ENCODE data around the gene KLHDC8A. TPM values are rescaled to one million over a fixed set of nuclear protein-coding genes. Genes with fewer than 3 reads are reported as not detected.

KLHDC8A gene
- total and polyA plus RNA-seq, 4 donors = 9.9 to 56.8 (median 31.0) TPM

DNA sequence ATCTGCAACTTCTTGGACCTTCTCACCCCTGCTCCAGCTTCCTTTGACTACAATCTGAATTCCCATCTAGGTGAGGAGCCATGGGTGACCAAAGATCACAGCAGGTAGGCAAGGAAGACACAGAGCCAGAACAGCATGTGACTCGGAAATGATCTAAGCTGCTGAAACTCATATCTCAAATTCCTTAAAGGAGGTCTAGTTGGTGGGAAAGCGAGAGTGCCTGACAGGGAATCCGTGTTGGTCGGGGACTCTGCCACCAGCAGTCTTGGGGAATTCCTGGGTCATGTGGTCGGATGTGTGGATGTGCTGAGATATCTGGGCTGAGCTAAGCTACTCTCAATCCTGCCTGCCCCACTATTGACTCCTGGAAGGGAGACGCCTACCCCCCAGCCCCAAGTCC is 31.9 kb downstream of the KLHDC8A start:
- Histone ChIP-seq H3K27ac (ENCODE audit: low read depth, low read length) (no peak overlapping the region), H3K36me3 (ENCODE audit: control insufficient read depth, insufficient read depth, low read length) (no peaks in the 10 kb centered on the region), H3K4me3 (ENCODE audit: low read depth, low read length) (no peak overlapping the region), H3K27me3 (ENCODE audit: control insufficient read depth, insufficient read depth, low read length) (no peaks in the 10 kb centered on the region), H3K4me1 (ENCODE audit: control insufficient read depth, insufficient read depth, low read length) (peaks cover 12% of the 10 kb centered on the region), H3K9me3 (ENCODE audit: control insufficient read depth, insufficient read depth, low read length) (no peaks in the 10 kb centered on the region)
- no CpG with 5 or more reads among the region's 6 CpGs for WGBS (ENCODE audit: insufficient coverage)
- no peak for DNase-seq (ENCODE audit: low read depth in 4 of 6, low spot score in 6 of 6)

DNA sequence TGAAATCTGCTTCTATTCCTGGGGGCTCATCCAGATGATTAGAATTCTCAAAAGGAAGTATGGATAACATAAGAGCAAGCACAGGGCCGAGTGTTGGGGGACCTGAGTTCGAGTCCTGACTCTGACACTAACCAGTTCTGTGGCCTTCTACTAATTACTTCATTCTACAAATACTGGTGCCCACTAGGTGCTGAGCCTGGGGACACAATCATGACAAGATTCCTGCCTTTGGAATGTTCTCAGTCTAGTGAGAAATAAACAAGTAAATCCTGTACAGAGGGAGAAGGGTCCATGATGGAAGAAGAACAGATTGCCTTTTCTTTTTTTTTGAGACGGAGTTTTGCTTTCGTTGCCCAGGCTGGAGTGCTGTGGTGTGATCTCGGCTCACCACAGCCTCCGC is 32.9 kb downstream of the KLHDC8A start:
- H3K27me3 ChIP-seq (ENCODE audit: control insufficient read depth, insufficient read depth, low read length) = no peaks in the 10 kb centered on the region
- H3K9me3 ChIP-seq (ENCODE audit: control insufficient read depth, insufficient read depth, low read length) = no peaks in the 10 kb centered on the region
- WGBS (ENCODE audit: insufficient coverage) = no CpG with 5 or more reads among the region's 6 CpGs
- H3K4me1 ChIP-seq (ENCODE audit: control insufficient read depth, insufficient read depth, low read length) = peaks cover 18% of the 10 kb centered on the region
- DNase-seq (ENCODE audit: low read depth in 4 of 6, low spot score in 6 of 6) = no peak
- H3K27ac ChIP-seq (ENCODE audit: low read depth, low read length) = no peak overlapping the region
- no peaks in the 10 kb centered on the region for H3K36me3 ChIP-seq (ENCODE audit: control insufficient read depth, insufficient read depth, low read length)
- no peak overlapping the region for H3K4me3 ChIP-seq (ENCODE audit: low read depth, low read length)

DNA sequence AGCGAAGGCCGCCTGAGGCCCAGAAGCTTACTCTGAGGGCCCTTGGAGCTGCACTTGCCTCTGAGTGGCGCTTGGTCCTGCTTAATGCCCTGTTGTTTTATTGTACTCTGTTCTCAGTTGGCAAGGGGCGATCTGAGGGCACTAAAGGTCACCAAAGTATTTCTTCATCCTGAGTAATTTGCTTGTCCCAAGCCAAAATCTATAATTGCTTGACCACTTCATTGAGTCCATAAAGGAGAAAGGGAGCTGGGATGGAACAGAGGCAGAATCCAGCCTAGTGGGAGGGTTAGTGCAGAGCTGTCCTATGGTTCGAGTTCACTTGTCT is 34.8 kb downstream of the KLHDC8A start:
- WGBS (ENCODE audit: insufficient coverage) = 4% methylated on average over 3 of the region's 5 CpGs
- DNase-seq (ENCODE audit: low read depth in 4 of 6, low spot score in 6 of 6) = no peak
- Histone ChIP-seq H3K36me3 (ENCODE audit: control insufficient read depth, insufficient read depth, low read length) (no peaks in the 10 kb centered on the region), H3K9me3 (ENCODE audit: control insufficient read depth, insufficient read depth, low read length) (no peaks in the 10 kb centered on the region), H3K27ac (ENCODE audit: low read depth, low read length) (peak overlapping the region; percentile 72), H3K27me3 (ENCODE audit: control insufficient read depth, insufficient read depth, low read length) (no peaks in the 10 kb centered on the region), H3K4me1 (ENCODE audit: control insufficient read depth, insufficient read depth, low read length) (peaks cover 31% of the 10 kb centered on the region), H3K4me3 (ENCODE audit: low read depth, low read length) (peak overlapping the region; percentile 93)

DNA sequence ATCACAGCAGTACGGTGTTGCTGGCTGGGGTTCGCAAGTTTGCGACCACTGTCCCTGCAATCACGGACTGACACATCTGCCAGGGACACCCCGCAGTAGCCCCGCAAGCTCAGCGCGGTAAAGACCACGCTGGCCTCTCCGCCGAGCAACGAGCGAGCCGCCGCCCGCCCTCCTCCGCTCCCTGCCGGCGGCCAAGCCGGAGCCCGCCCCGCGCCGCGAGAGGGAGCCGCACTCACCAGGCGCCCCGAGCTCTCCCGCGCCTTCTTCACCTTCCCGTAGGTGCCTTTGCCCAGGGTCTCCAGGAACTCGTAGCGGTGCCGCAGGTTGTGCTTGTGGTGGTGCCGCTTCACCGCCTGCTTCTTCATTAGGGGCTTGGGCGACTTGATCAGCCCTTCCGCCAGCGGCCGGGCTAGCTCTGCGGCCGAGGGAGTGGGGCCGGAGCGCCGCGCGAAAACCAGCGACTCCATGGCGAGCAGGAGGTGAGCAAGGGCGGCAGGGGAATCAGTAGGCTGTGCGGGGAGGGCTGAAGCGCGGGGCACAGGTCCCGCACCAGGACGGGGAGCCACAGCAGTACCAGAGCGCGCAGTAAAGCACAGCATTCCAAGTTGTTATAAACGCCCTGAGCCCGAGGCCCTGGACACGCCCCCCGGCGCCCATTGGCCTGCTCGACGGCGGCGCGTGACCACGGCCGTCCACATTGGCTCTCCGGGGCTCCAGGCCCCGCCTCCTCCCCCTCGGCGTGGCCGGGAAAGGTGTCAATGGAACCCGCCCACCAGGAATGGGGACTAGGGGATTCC is 35.4 kb downstream of the KLHDC8A start, which contains the start of gene NUAK2:
NUAK2 (minus strand) TSS at position 584 of the 797 bp plus-strand sequence; CDS start at position 467, 117 bp downstream.
- H3K36me3 ChIP-seq (ENCODE audit: control insufficient read depth, insufficient read depth, low read length) = no peaks in the 10 kb centered on the region
- peak within 1 kb of the TSS; percentile 93 for H3K4me3 ChIP-seq (ENCODE audit: low read depth, low read length)
- H3K27me3 ChIP-seq (ENCODE audit: control insufficient read depth, insufficient read depth, low read length) = no peaks in the 10 kb centered on the region
- peak in 5 of 6 donors; percentile 74 to 97 (median 84) for DNase-seq (ENCODE audit: low read depth in 4 of 6, low spot score in 6 of 6)
- no peaks in the 10 kb centered on the region for H3K9me3 ChIP-seq (ENCODE audit: control insufficient read depth, insufficient read depth, low read length)
- peaks cover 33% of the 10 kb centered on the region for H3K4me1 ChIP-seq (ENCODE audit: control insufficient read depth, insufficient read depth, low read length)
- WGBS (ENCODE audit: insufficient coverage) = under 1% methylated on average over 74 of the region's 75 CpGs
- peak within 1 kb of the TSS; percentile 72 for H3K27ac ChIP-seq (ENCODE audit: low read depth, low read length)

DNA sequence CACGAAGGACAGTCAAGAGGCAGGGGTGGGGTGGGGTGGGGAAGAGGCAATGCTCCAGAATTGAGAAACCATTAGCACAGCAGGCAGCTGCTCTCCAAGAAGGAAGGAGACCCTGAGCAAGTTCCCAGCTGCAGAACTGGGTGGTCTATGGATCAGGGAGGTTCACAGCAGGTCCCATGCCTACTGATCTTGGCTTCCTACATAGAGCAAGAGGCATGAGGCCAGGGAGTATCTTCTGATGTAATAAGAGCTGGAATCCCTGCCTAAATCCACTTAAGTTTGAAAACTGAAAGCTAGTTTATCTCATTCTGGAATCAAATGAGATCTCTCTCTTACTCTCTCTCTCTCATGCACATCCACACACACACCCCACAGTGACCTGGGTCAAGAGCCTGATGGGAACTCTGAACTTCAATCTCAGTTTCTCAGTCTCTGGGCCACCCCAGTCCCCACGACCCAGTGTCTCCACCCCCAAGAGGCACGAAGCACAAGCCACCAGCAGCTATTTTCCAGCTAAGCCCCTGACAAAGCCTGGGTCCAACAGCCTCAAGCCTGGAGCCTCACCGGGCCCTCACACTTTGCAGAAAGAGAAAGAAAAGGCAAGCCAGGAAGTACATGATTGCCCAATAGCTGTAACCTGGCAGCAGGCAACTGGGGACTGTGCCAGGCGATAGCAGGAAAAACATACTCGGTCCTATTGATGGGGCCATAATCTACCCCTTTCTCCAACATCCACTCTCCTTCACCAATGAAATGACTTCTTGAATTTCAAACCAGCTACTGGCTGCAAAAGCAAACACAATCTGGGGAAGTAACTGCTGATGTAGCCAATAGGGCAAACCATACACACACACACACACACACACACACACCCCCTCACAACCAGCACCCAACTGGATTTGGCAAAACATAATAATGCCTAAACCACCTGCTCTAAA is 37.4 kb downstream of the KLHDC8A start:
- WGBS (ENCODE audit: insufficient coverage) = 30% methylated on average over 5 of the region's 6 CpGs
- Histone ChIP-seq H3K27me3 (ENCODE audit: control insufficient read depth, insufficient read depth, low read length) (no peaks in the 10 kb centered on the region), H3K36me3 (ENCODE audit: control insufficient read depth, insufficient read depth, low read length) (no peaks in the 10 kb centered on the region), H3K27ac (ENCODE audit: low read depth, low read length) (no peak overlapping the region), H3K9me3 (ENCODE audit: control insufficient read depth, insufficient read depth, low read length) (no peaks in the 10 kb centered on the region), H3K4me3 (ENCODE audit: low read depth, low read length) (no peak overlapping the region), H3K4me1 (ENCODE audit: control insufficient read depth, insufficient read depth, low read length) (peaks cover 30% of the 10 kb centered on the region)
- DNase-seq (ENCODE audit: low read depth in 4 of 6, low spot score in 6 of 6) = peak in 2 of 6 donors; percentile 44 to 46

DNA sequence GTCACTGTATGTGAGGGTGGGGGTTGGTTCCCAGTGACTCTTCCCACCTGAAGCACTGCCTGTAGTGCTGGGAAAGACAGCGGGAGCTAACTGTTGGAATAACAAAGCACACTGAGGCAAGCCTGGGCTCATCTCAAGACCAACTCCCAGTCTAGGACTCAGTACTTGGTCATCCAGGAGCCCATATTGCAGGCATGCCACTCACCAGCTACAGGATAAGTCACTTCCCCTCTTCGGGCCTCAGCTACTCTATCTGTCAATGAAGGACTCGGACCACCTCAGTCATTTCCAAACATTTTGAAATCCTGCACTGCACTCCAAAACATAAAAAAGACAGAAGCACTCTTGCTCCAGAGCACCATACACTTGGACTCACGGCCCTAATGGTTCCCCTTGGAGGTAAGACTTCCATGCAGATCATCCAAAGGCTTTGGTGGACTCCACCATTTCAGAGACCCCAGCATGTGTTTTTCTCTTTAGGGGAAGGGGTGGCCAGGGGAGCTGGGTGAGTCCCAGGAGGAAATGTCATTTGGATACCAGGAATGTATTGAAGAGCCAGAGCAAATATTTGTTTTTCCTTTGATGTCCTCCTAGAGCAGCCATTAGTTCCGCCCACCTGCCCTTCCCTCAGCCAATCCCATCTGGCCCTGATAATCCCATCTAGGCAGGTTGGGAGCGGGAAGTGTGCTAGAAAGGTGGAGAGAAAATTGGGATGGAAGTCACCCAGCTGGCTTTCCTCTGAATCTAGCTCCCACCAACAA is 38.3 kb downstream of the KLHDC8A start:
- no peaks in the 10 kb centered on the region for H3K36me3 ChIP-seq (ENCODE audit: control insufficient read depth, insufficient read depth, low read length)
- no peak overlapping the region for H3K4me3 ChIP-seq (ENCODE audit: low read depth, low read length)
- H3K4me1 ChIP-seq (ENCODE audit: control insufficient read depth, insufficient read depth, low read length) = peaks cover 39% of the 10 kb centered on the region
- H3K27ac ChIP-seq (ENCODE audit: low read depth, low read length) = no peak overlapping the region
- WGBS (ENCODE audit: insufficient coverage) = 76% methylated on average over 5 of the region's 6 CpGs
- no peaks in the 10 kb centered on the region for H3K9me3 ChIP-seq (ENCODE audit: control insufficient read depth, insufficient read depth, low read length)
- no peaks in the 10 kb centered on the region for H3K27me3 ChIP-seq (ENCODE audit: control insufficient read depth, insufficient read depth, low read length)
- DNase-seq (ENCODE audit: low read depth in 4 of 6, low spot score in 6 of 6) = no peak

DNA sequence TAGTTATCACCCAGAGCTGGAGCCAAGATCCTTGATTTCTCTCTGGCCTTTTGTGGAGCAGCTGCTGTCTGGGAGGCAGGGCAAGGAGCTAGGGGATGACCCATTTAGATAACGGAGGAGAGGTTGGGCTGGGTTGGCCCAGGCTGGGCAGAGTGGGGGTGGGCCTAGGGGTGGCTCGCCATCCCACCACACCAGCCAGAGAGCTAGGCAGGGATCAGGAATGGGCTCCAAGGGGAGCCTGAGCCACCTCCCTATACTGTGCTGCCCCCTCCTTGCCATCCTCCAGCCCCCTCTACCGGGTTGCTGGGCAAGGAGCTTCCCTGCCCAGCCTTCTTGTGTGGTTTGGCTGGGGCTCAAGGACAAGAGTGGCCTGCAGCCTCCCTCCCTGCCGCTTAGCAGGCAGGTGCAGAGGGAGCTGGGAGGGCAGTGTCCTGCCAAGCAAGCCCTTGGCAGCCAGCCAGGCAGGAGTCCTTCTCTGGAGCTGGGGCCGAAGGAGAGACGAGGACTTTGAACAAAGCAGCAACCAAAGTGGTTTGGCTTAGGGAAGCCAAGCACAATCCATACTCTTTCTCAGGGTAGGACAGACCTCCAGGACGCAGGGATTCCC is 39.3 kb downstream of the KLHDC8A start:
- Histone ChIP-seq H3K27me3 (ENCODE audit: control insufficient read depth, insufficient read depth, low read length) (no peaks in the 10 kb centered on the region), H3K9me3 (ENCODE audit: control insufficient read depth, insufficient read depth, low read length) (no peaks in the 10 kb centered on the region), H3K4me3 (ENCODE audit: low read depth, low read length) (no peak overlapping the region), H3K27ac (ENCODE audit: low read depth, low read length) (peak overlapping the region; percentile 36), H3K4me1 (ENCODE audit: control insufficient read depth, insufficient read depth, low read length) (peaks cover 43% of the 10 kb centered on the region), H3K36me3 (ENCODE audit: control insufficient read depth, insufficient read depth, low read length) (no peaks in the 10 kb centered on the region)
- peak in 2 of 6 donors; percentile 81 to 84 for DNase-seq (ENCODE audit: low read depth in 4 of 6, low spot score in 6 of 6)
- 21% methylated on average over 3 of the region's 7 CpGs for WGBS (ENCODE audit: insufficient coverage)

DNA sequence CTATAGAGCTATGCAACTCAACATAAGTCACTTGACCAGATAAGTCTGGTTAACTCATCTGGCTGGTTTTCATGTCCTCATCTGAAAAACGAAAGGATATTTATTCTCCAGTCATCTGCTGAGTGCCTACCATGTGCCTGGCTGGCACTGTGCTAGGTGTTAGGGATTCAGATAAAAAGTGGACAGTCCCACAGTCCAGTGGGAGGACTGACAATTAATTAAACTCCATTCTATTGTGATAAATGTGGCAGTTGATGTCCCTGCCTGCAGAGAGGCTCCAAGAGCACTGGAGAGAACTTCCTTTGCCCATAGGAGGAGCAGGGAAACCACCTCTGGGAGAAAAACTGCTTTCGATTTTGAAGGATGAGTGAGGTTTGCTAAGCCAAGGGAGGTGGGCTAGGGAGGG is 40.6 kb downstream of the KLHDC8A start:
- Histone ChIP-seq H3K9me3 (ENCODE audit: control insufficient read depth, insufficient read depth, low read length) (no peaks in the 10 kb centered on the region), H3K4me1 (ENCODE audit: control insufficient read depth, insufficient read depth, low read length) (peaks cover 36% of the 10 kb centered on the region), H3K27ac (ENCODE audit: low read depth, low read length) (no peak overlapping the region), H3K4me3 (ENCODE audit: low read depth, low read length) (no peak overlapping the region), H3K27me3 (ENCODE audit: control insufficient read depth, insufficient read depth, low read length) (no peaks in the 10 kb centered on the region), H3K36me3 (ENCODE audit: control insufficient read depth, insufficient read depth, low read length) (no peaks in the 10 kb centered on the region)
- DNase-seq (ENCODE audit: low read depth in 4 of 6, low spot score in 6 of 6) = no peak
- WGBS (ENCODE audit: insufficient coverage) = 39% methylated on average over 2 of the region's 2 CpGs

Data from spinal cord (tissue), 10 donors.